ENCODE measurements around the gene SNTA1.

GRCh38 chr20:33445881-33446625, 2.5 kb upstream of the SNTA1 start:
- TF ChIP-seq CTCF (conservative IDR thresholded peaks at IDR 0.05) (no peak), EZH2 (IDR thresholded peaks at IDR 0.05; ENCODE audit: low read depth) (no peak)

Measured in PC-9 (cell line).